SK-N-SH (cell line): Measurements from ENCODE around the gene IMPG1. TPM values are rescaled to one million over a fixed set of nuclear protein-coding genes. Genes with fewer than 3 reads are reported as not detected.

Experiments used
- CTCF ChIA-PET: fragments of 300-600, 350-600 bp; formaldehyde crosslinking; extraction: SDS; loops from one replicate; lab custom pipeline; 2021; lab: Yijun Ruan, JAX
- POLR2A ChIA-PET: fragments of 350-600 bp; sonication (Branson Sonifier 250); formaldehyde crosslinking; extraction: SDS; loops from one replicate; lab custom pipeline; 2020; ENCODE audit warnings: antibody characterized with exemption, inconsistent platforms; lab: Yijun Ruan, JAX
- DNase-seq: peaks from one replicate; pipeline ENCODE4 v3.0.0; 2012
- H2AFZ ChIP-seq: fragments of 200-600 bp; sonication (generic); 2 replicates; pipeline ENCODE4 v1.8.1; 2016; ENCODE audit warnings: antibody characterized with exemption, mild to moderate bottlenecking, low read depth
- H3F3A ChIP-seq: fragments of 200-600 bp; sonication (generic); replicated peaks from 2 replicates; pipeline ENCODE3; 2016; ENCODE audit warnings: antibody characterized with exemption, mild to moderate bottlenecking; ENCODE audit not compliant: insufficient read depth
- H3K27ac ChIP-seq, 2 experiments: fragments of 200-500 bp in 1 of 2; fragments of 200-600 bp in 1 of 2; sonication (Bioruptor generic) in 1 of 2; sonication (generic), shearing (Covaris generic) in 1 of 2; 2 replicates each; pipeline versions ENCODE4 v1.5.1 to v1.6.1; 2014 to 2016; ENCODE audit warnings: low read depth in 2 of 2, inconsistent platforms in 1 of 2, low read length in 1 of 2, mild to moderate bottlenecking in 1 of 2, mixed read lengths in 1 of 2
- H3K27me3 ChIP-seq: fragments of 200-600 bp; sonication (generic), shearing (Covaris generic); 2 replicates; pipeline ENCODE4 v1.6.1; 2016; ENCODE audit warnings: mixed run types; ENCODE audit not compliant: insufficient read depth
- H3K36me3 ChIP-seq, 2 experiments: fragments of 200-500 bp in 1 of 2; fragments of 200-600 bp in 1 of 2; sonication (Bioruptor generic) in 1 of 2; sonication (generic) in 1 of 2; replicated peaks in 1 of 2; 2 replicates each; pipeline versions ENCODE3 to v1.5.1; 2014 to 2016; ENCODE audit warnings: low read length in 1 of 2, mild to moderate bottlenecking in 1 of 2; ENCODE audit not compliant: insufficient read depth in 2 of 2, control insufficient read depth in 1 of 2
- H3K4me1 ChIP-seq, 2 experiments: fragments of 200-500 bp in 1 of 2; fragments of 200-600 bp in 1 of 2; sonication (Bioruptor generic) in 1 of 2; sonication (generic), shearing (Covaris generic) in 1 of 2; 2 replicates each; pipeline versions ENCODE4 v1.5.1 to v1.6.1; 2014 to 2016; ENCODE audit warnings: low read depth in 1 of 2, low read length in 1 of 2, mixed run types in 1 of 2; ENCODE audit not compliant: insufficient read depth in 2 of 2, control insufficient read depth in 1 of 2
- H3K4me2 ChIP-seq: fragments of 200-600 bp; sonication (generic), shearing (Covaris generic); 2 replicates; pipeline ENCODE4 v1.6.1; 2017; ENCODE audit warnings: mixed run types
- H3K4me3 ChIP-seq, 2 experiments: fragments of 200-500 bp in 1 of 2; fragments of 200-600 bp in 1 of 2; sonication (Bioruptor generic) in 1 of 2; sonication (generic), shearing (Covaris generic) in 1 of 2; 2 replicates each; pipeline versions ENCODE4 v1.5.1 to v1.8.1; 2014 to 2016; ENCODE audit warnings: low read depth in 2 of 2, inconsistent platforms in 1 of 2, low read length in 1 of 2, mild to moderate bottlenecking in 1 of 2, mixed read lengths in 1 of 2, moderate library complexity in 1 of 2
- H3K79me2 ChIP-seq: fragments of 200-600 bp; sonication (generic); 2 replicates; pipeline ENCODE4 v1.8.1; 2017; ENCODE audit warnings: mild to moderate bottlenecking; ENCODE audit not compliant: insufficient read depth
- H3K9ac ChIP-seq: fragments of 200-600 bp; sonication (generic); 2 replicates; pipeline ENCODE4 v1.6.1; 2017; ENCODE audit warnings: mixed run types
- H3K9me2 ChIP-seq: fragments of 200-600 bp; sonication (generic); 2 replicates; pipeline ENCODE4 v1.6.1; 2017; ENCODE audit warnings: mixed run types
- H3K9me3 ChIP-seq: fragments of 200-600 bp; sonication (generic); 2 replicates; pipeline ENCODE4 v1.6.1; 2017; ENCODE audit warnings: mixed run types, mild to moderate bottlenecking, moderate library complexity
- H4K20me1 ChIP-seq: fragments of 200-600 bp; sonication (generic); 2 replicates; pipeline ENCODE4 v1.6.1; 2017; ENCODE audit warnings: mild to moderate bottlenecking, mixed run types; ENCODE audit not compliant: insufficient read depth
- CHD2 ChIP-seq: fragments of 150-350 bp; IDR thresholded peaks from 2 replicates; pipeline ENCODE4 v1.6.1; 2018; ENCODE audit warnings: low read length; ENCODE audit not compliant: partially characterized antibody
- FOSL2 ChIP-seq: IDR thresholded peaks from 2 replicates; pipeline ENCODE4 v1.4.0; 2012; ENCODE audit warnings: low read depth, mild to moderate bottlenecking, moderate library complexity, borderline replicate concordance
- JUND ChIP-seq: IDR thresholded peaks from 2 replicates; pipeline ENCODE4 v1.4.0; 2012
- MEF2A ChIP-seq: IDR thresholded peaks from 2 replicates; pipeline ENCODE4 v1.4.0; 2012; ENCODE audit warnings: low read depth, borderline replicate concordance
- NRF1 ChIP-seq: IDR thresholded peaks from 2 replicates; pipeline ENCODE4 v1.6.1; 2012; ENCODE audit warnings: low read depth, mild to moderate bottlenecking, low read length
- SIN3A ChIP-seq: IDR thresholded peaks from 2 replicates; pipeline ENCODE4 v1.6.1; 2012; ENCODE audit warnings: low read depth, mild to moderate bottlenecking, low read length, moderate library complexity, borderline replicate concordance
- SMC3 ChIP-seq: IDR thresholded peaks from 2 replicates; pipeline ENCODE4 v1.6.1; 2012; ENCODE audit warnings: low read depth, low read length, improper control_type of control experiment
- TCF12 ChIP-seq: IDR thresholded peaks from 2 replicates; pipeline ENCODE4 v1.4.0; 2012
- TEAD4 ChIP-seq: IDR thresholded peaks from 2 replicates; pipeline ENCODE4 v1.4.0; 2012; ENCODE audit warnings: mild to moderate bottlenecking, borderline replicate concordance; ENCODE audit not compliant: insufficient read depth
- YY1 ChIP-seq: IDR thresholded peaks from 2 replicates; pipeline ENCODE4 v1.4.0; 2012; ENCODE audit warnings: low read depth, mild to moderate bottlenecking
- WGBS: methylation state at CpG from one replicate; pipeline ENCODE4 v1.1.6; 2017; ENCODE audit warnings: low lambda C conversion rate; 5-methylcytosine and 5-hydroxymethylcytosine counted together
- polyA plus RNA-seq, 3 experiments: library from polyadenylated mRNA; depleted of rRNA; stranded (reverse); fragments of >200 nt; gene quantifications; 2 replicates each; pipeline ENCODE4 v1.2.3, GENCODE V29; 2012
- TF ChIP-seq, protein P1 (sequence below): fragments of 150-350 bp; IDR thresholded peaks from 2 replicates; pipeline ENCODE4 v1.6.1; 2017; ENCODE audit warnings: antibody characterized with exemption, low read length, low read depth, borderline replicate concordance
- TF ChIP-seq, protein P2 (sequence below): fragments of 150-350 bp; IDR thresholded peaks from 2 replicates; pipeline ENCODE4 v1.6.1; 2016; ENCODE audit warnings: mild to moderate bottlenecking, low read depth, low read length
- TF ChIP-seq, protein P3 (sequence below): IDR thresholded peaks from 2 replicates; pipeline ENCODE4 v1.4.0; 2012; ENCODE audit warnings: low read depth, borderline replicate concordance
- TF ChIP-seq, protein P4 (sequence below): IDR thresholded peaks from 2 replicates; pipeline ENCODE4; 2012

Gene IMPG1
- polyA plus RNA-seq, 1 of the 3 experiments (the other 2 are of a cell fraction): not detected

DNA sequence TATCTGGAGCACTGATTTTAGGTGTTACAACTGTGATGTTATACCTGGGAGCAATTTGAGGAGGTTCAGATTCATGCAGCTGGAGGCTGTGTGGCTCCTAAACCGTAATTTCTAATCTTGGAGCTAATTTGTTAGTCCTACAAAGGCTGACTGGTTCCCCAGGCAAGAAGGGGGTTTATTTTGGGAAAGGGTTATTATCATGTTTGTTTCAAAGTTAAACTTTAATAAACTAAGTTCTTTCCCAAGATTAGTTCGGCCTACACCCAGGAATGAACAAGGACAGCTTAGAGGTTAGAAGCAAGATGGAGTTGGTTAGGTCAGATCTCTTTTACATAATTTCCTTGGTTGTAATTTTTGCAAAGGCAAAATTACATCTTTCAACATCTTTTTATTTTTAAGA lies 187.6 kb downstream of the IMPG1 start:
- H3F3A ChIP-seq: no peaks in the 10 kb centered on the region
- no peak overlapping the region for H3K27ac ChIP-seq
- POLR2A ChIA-PET: no interaction called here
- no peaks in the 10 kb centered on the region for H3K9me2 ChIP-seq
- no peak overlapping the region for H3K4me2 ChIP-seq
- CTCF ChIA-PET: interaction anchor here (9.9 kb wide), 1 partner anchor 9 kb away, joined by 77 read pairs; no protein-coding TSS in a partner anchor
- no peak overlapping the region for H3K4me3 ChIP-seq
- no peaks in the 10 kb centered on the region for H3K9me3 ChIP-seq
- H3K9ac ChIP-seq: no peak overlapping the region
- H4K20me1 ChIP-seq: no peaks in the 10 kb centered on the region
- H3K4me1 ChIP-seq: no peaks in the 10 kb centered on the region; a peak in 1 of 4 replicates
- no peaks in the 10 kb centered on the region for H3K79me2 ChIP-seq
- no peaks in the 10 kb centered on the region for H3K27me3 ChIP-seq
- no peak for DNase-seq
- WGBS: 88% methylated on average over 2 of the region's 2 CpGs
- H2AFZ ChIP-seq: no peak overlapping the region
- TF ChIP-seq, protein P1, sequence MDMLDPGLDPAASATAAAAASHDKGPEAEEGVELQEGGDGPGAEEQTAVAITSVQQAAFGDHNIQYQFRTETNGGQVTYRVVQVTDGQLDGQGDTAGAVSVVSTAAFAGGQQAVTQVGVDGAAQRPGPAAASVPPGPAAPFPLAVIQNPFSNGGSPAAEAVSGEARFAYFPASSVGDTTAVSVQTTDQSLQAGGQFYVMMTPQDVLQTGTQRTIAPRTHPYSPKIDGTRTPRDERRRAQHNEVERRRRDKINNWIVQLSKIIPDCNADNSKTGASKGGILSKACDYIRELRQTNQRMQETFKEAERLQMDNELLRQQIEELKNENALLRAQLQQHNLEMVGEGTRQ: no peak
- TF ChIP-seq YY1 (no peak), CHD2 (no peak), SIN3A (no peak)
- TF ChIP-seq, protein P2, sequence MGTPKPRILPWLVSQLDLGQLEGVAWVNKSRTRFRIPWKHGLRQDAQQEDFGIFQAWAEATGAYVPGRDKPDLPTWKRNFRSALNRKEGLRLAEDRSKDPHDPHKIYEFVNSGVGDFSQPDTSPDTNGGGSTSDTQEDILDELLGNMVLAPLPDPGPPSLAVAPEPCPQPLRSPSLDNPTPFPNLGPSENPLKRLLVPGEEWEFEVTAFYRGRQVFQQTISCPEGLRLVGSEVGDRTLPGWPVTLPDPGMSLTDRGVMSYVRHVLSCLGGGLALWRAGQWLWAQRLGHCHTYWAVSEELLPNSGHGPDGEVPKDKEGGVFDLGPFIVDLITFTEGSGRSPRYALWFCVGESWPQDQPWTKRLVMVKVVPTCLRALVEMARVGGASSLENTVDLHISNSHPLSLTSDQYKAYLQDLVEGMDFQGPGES: no peak
- peaks cover 5 to 17% of the 10 kb centered on the region in 2 experiments for H3K36me3 ChIP-seq

DNA sequence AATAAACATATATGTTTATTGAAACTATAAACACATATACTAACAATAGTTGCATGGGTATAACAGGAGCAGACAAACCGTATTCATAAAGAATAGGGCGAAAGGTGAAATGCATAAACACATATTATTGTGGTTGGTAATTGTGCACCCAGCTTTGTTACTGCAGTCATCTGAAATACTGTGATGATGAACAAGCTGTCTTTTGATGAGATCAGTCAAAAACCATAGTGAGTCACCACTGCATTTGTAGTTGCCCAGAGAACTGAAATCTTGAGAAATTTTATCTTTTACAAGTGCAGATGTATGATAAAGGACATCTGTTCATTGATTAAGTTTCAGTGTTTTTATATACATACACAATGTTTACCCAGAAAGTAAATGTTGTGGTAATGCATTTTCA lies 189.7 kb downstream of the IMPG1 start:
- Histone ChIP-seq H3F3A (no peaks in the 10 kb centered on the region), H3K4me3 (no peak overlapping the region), H3K27ac (no peak overlapping the region), H4K20me1 (no peaks in the 10 kb centered on the region), H3K4me1 (no peaks in the 10 kb centered on the region; a peak in 1 of 4 replicates), H3K27me3 (no peaks in the 10 kb centered on the region), H3K79me2 (no peaks in the 10 kb centered on the region), H3K36me3 (peaks cover 5 to 27% of the 10 kb centered on the region in 2 experiments), H3K4me2 (no peak overlapping the region), H2AFZ (no peak overlapping the region), H3K9me2 (no peaks in the 10 kb centered on the region), H3K9me3 (no peaks in the 10 kb centered on the region), H3K9ac (no peak overlapping the region)
- WGBS: 39% methylated on average over 2 of the region's 2 CpGs
- POLR2A ChIA-PET: no interaction called here
- TF ChIP-seq MEF2A: no peak
- TF ChIP-seq JUND: peak; percentile 42
- TF ChIP-seq FOSL2: peak; percentile 46; the same call in 1 of the 2 replicates
- TF ChIP-seq, protein P3, sequence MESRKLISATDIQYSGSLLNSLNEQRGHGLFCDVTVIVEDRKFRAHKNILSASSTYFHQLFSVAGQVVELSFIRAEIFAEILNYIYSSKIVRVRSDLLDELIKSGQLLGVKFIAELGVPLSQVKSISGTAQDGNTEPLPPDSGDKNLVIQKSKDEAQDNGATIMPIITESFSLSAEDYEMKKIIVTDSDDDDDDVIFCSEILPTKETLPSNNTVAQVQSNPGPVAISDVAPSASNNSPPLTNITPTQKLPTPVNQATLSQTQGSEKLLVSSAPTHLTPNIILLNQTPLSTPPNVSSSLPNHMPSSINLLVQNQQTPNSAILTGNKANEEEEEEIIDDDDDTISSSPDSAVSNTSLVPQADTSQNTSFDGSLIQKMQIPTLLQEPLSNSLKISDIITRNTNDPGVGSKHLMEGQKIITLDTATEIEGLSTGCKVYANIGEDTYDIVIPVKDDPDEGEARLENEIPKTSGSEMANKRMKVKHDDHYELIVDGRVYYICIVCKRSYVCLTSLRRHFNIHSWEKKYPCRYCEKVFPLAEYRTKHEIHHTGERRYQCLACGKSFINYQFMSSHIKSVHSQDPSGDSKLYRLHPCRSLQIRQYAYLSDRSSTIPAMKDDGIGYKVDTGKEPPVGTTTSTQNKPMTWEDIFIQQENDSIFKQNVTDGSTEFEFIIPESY: no peak
- no peak for TF ChIP-seq NRF1
- peak; percentile 38 for TF ChIP-seq TCF12
- no peak for TF ChIP-seq SIN3A
- TF ChIP-seq, protein P1: no peak
- TF ChIP-seq TEAD4: no peak
- no peak for TF ChIP-seq SMC3
- TF ChIP-seq, protein P4, sequence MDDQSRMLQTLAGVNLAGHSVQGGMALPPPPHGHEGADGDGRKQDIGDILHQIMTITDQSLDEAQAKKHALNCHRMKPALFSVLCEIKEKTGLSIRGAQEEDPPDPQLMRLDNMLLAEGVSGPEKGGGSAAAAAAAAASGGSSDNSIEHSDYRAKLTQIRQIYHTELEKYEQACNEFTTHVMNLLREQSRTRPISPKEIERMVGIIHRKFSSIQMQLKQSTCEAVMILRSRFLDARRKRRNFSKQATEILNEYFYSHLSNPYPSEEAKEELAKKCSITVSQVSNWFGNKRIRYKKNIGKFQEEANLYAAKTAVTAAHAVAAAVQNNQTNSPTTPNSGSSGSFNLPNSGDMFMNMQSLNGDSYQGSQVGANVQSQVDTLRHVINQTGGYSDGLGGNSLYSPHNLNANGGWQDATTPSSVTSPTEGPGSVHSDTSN: peak; percentile 63
- DNase-seq: no peak
- CTCF ChIA-PET: interaction anchor here (0.7 to 9.9 kb wide), 3 partner anchors 10 to 17 kb away, joined by 3 to 77 read pairs (median 3); no protein-coding TSS in a partner anchor
